Suprapubic skin (tissue), 4 donors: Measurements from ENCODE around the gene CCDC197. TPM values are rescaled to one million over a fixed set of nuclear protein-coding genes. Genes with fewer than 3 reads are reported as not detected.

Experiments
- DNase-seq, 2 donors: peaks; one replicate each; pipeline ENCODE4 v3.0.0-alpha.2; 2019; ENCODE audit warnings: low spot score in 2 of 2
- H3K27ac ChIP-seq: fragments of 200-600 bp; sonication (generic); one replicate; pipeline ENCODE4 v1.5.1; 2019
- H3K27me3 ChIP-seq: fragments of 200-600 bp; sonication (generic); one replicate; pipeline ENCODE4 v1.5.1; 2019
- H3K36me3 ChIP-seq: fragments of 200-600 bp; sonication (generic); one replicate; pipeline ENCODE4 v1.5.1; 2019
- H3K4me1 ChIP-seq: fragments of 200-600 bp; sonication (generic); one replicate; pipeline ENCODE4 v1.5.1; 2019
- H3K4me3 ChIP-seq: fragments of 200-600 bp; sonication (generic); one replicate; pipeline ENCODE4 v1.5.1; 2019; ENCODE audit warnings: mild to moderate bottlenecking
- H3K9me3 ChIP-seq: fragments of 200-600 bp; sonication (generic); one replicate; pipeline ENCODE4 v1.5.1; 2019
- EP300 ChIP-seq: sonication (generic); formaldehyde crosslinking; IDR thresholded peaks from one replicate; pipeline ENCODE4 v1.6.1; 2017; ENCODE audit warnings: antibody characterized with exemption
- POLR2A ChIP-seq, 2 donors: fragments of 450-650 bp; IDR thresholded peaks; one replicate each; pipeline ENCODE4 v1.6.1; 2017; ENCODE audit warnings: antibody characterized with exemption in 2 of 2, mild to moderate bottlenecking in 2 of 2, moderate library complexity in 2 of 2
- POLR2AphosphoS5 ChIP-seq, 3 donors: sonication (generic); formaldehyde crosslinking; IDR thresholded peaks; one replicate each; pipeline ENCODE4 v1.6.1; 2017; ENCODE audit warnings: antibody characterized with exemption in 3 of 3
- WGBS: methylation state at CpG from one replicate; pipeline ENCODE4 v1.1.5; 2018; 5-methylcytosine and 5-hydroxymethylcytosine counted together
- total RNA-seq, 4 donors: library from RNA; depleted of rRNA; stranded (reverse); fragments of >200 nt; gene quantifications; one replicate each; pipeline ENCODE4 v1.1.0, GENCODE V29; 2016
- TF ChIP-seq, protein P1 (sequence below), 2 donors: fragments of 200-600 bp in 1 of 2; fragments of 450-650 bp in 1 of 2; sonication (generic) in 1 of 2; IDR thresholded peaks; one replicate each; pipeline ENCODE4 v1.5.1; 2016 to 2019; ENCODE audit warnings: antibody characterized with exemption in 2 of 2, mild to moderate bottlenecking in 1 of 2, moderate library complexity in 1 of 2

The CCDC197 gene
- total RNA-seq, 4 donors from 2014 or later: not detected

DNA sequence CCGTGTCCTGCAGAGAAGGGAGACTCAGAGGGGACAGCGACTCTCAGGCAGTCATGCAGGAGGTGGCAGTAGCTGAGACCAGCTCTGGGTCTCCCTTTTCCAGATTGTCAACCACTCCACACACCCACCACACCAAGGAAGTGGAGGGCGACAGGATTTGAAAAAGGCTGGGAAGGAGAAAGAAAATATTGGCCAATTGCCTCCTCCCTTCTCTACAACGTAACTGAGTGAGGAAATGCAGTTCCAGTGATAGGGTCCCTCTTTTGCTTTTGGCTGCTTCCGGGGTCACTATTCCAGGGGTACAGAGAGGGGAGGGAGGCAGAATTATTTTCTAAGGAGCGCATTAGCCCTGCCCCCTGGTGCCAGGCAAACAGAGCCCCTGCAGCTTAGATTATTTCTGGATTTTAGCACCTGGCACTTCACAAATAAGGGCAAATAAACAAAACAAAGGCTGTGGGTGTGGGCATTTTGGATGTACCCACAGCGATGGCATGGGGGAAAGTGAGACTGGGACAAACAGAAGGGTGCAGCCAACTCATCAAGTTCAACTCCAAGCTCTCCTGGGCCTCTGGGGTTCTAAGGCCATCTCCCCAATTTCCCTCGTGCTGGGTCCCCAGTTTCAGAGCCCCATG, 41.1 kb upstream of the CCDC197 start:
- 53% methylated on average over 7 of the region's 8 CpGs for WGBS
- no peak for DNase-seq
- no peak for TF ChIP-seq POLR2AphosphoS5 (IDR thresholded peaks at IDR 0.05)
- TF ChIP-seq POLR2A (IDR thresholded peaks at IDR 0.05): no peak
- no peak for TF ChIP-seq EP300
- TF ChIP-seq, protein P1, sequence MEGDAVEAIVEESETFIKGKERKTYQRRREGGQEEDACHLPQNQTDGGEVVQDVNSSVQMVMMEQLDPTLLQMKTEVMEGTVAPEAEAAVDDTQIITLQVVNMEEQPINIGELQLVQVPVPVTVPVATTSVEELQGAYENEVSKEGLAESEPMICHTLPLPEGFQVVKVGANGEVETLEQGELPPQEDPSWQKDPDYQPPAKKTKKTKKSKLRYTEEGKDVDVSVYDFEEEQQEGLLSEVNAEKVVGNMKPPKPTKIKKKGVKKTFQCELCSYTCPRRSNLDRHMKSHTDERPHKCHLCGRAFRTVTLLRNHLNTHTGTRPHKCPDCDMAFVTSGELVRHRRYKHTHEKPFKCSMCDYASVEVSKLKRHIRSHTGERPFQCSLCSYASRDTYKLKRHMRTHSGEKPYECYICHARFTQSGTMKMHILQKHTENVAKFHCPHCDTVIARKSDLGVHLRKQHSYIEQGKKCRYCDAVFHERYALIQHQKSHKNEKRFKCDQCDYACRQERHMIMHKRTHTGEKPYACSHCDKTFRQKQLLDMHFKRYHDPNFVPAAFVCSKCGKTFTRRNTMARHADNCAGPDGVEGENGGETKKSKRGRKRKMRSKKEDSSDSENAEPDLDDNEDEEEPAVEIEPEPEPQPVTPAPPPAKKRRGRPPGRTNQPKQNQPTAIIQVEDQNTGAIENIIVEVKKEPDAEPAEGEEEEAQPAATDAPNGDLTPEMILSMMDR (IDR thresholded peaks at IDR 0.05): no peak
- H3K27ac ChIP-seq: no peak overlapping the region
- no peaks in the 10 kb centered on the region for H3K27me3 ChIP-seq
- peaks cover 8% of the 10 kb centered on the region for H3K4me1 ChIP-seq
- H3K4me3 ChIP-seq: no peak overlapping the region
- no peaks in the 10 kb centered on the region for H3K36me3 ChIP-seq
- no peaks in the 10 kb centered on the region for H3K9me3 ChIP-seq

DNA sequence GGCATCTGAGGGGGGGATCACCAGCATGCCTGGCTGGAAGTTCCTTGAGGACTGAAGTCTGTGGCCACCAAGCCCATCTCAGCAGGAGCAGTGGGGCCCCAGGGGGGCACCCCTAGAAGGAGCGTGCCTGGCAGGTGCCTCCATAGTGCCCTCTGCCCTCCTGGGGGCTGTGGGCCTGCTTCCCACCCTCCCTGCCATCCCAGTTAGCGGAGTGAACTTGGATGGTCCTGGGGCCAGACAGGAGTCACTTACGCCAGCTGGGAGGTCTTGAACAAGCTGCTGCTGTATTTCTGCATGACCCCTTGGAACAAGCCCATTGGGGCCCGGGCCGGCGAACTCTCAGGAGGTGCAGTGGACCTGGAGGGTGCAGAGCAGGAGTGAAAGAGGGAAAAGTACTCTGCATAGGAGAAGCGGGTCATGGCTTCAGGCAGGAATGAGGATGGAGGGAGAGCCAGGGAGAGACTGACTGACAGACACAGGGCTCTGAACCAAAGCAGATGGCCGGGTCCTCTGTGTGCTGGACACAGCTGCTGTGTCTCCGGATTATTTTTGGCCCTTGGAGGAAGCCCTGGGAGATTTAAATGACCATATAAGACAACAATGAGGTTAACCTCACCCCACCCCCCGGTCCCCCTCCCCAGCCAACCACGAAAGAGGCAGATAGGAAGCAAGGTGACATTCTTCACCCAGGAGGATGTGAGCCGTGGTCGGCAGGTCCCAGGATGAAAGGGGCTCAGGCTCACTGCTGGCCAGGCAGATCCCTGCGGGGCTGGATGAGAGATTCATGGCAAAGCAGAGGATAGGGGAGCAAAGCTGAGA, 40.4 kb upstream of the CCDC197 start:
- no peak overlapping the region for H3K27ac ChIP-seq
- peaks cover 8% of the 10 kb centered on the region for H3K4me1 ChIP-seq
- H3K4me3 ChIP-seq: no peak overlapping the region
- TF ChIP-seq POLR2AphosphoS5 (IDR thresholded peaks at IDR 0.05) (no peak), POLR2A (IDR thresholded peaks at IDR 0.05) (no peak), EP300 (no peak)
- TF ChIP-seq, protein P1 (IDR thresholded peaks at IDR 0.05): no peak
- no peaks in the 10 kb centered on the region for H3K27me3 ChIP-seq
- no peaks in the 10 kb centered on the region for H3K36me3 ChIP-seq
- no peak for DNase-seq
- no peaks in the 10 kb centered on the region for H3K9me3 ChIP-seq
- 81% methylated on average over 12 of the region's 14 CpGs for WGBS

DNA sequence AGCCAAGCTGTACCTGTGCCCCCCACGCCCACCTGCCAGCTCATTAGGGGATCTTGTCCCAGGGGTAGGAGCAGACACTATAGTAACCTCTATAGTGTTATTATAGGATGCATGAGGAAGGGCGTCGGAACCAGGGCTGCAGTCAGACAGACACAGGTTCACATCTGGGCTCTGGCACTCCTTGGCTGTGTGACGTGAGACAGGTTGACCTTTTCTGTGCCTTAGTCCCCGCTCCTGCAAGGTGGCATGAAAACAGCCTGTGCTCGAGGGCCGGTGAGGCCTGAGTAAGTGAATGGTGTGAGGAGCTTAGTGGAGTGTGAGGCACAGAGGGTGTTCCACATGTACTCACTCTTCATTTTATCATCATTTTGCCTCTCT, 39.8 kb upstream of the CCDC197 start:
- Histone ChIP-seq H3K27me3 (no peaks in the 10 kb centered on the region), H3K4me1 (peaks cover 8% of the 10 kb centered on the region), H3K4me3 (no peak overlapping the region), H3K9me3 (no peaks in the 10 kb centered on the region), H3K27ac (no peak overlapping the region), H3K36me3 (no peaks in the 10 kb centered on the region)
- DNase-seq: no peak
- no peak for TF ChIP-seq POLR2A (IDR thresholded peaks at IDR 0.05)
- TF ChIP-seq, protein P1 (IDR thresholded peaks at IDR 0.05): no peak
- no peak for TF ChIP-seq EP300
- no peak for TF ChIP-seq POLR2AphosphoS5 (IDR thresholded peaks at IDR 0.05)
- WGBS: 92% methylated on average over 7 of the region's 7 CpGs

DNA sequence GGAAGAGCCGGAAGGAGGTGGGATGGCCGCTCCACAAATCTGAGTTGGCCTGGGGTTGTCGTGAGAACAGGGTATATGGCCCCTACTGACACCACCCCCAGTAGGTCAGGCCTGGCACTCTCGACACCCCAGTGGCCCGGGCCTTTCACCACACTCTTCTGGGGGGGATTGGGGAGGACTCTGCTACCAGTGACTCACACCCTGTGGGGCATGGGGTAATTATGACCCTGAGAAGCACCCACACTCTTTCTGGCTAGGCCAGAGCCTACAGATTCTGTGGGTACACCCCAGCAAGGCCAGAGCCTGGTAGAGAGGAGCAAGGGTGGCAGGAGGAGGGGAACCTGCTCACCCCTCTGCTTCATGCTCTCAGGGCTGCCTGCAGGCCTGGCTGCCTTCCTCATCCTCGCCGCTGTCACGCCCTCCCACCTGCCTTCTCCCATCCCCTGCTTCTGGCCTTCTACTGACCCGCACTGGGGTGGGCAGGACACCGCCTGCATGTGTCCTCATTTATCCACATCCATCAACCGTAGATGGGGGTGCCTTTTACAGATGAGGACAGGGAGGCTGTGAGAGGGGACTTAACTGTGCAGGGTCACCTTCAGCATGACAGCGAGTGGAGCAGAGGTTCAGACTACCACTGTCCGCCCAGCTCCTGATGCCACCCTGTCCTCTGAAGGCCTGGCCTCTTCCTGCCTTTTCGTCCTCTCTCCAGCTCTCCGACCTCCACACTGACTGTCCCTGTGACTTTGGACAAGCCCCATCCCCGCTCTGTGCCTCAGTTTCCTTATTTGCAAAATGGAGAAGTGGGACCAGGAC, 39.1 kb upstream of the CCDC197 start:
- DNase-seq: no peak
- H3K36me3 ChIP-seq: no peaks in the 10 kb centered on the region
- H3K27ac ChIP-seq: no peak overlapping the region
- no peaks in the 10 kb centered on the region for H3K9me3 ChIP-seq
- no peaks in the 10 kb centered on the region for H3K27me3 ChIP-seq
- no peak overlapping the region for H3K4me3 ChIP-seq
- TF ChIP-seq EP300 (no peak), POLR2AphosphoS5 (IDR thresholded peaks at IDR 0.05) (no peak), POLR2A (IDR thresholded peaks at IDR 0.05) (no peak)
- TF ChIP-seq, protein P1 (IDR thresholded peaks at IDR 0.05): no peak
- peaks cover 10% of the 10 kb centered on the region for H3K4me1 ChIP-seq
- 95% methylated on average over 16 of the region's 16 CpGs for WGBS
